H9 (cell line): Measurements from ENCODE around the gene CHST8. TPM values are rescaled to one million over a fixed set of nuclear protein-coding genes. Genes with fewer than 3 reads are reported as not detected.
A peak's percentile ranks its signal among the peaks of the same experiment; 100 is the strongest.

Source experiments
- DNase-seq: peaks from one replicate; pipeline ENCODE4 v3.0.0-alpha.2; 2017
- H2AFZ ChIP-seq: one replicate; pipeline ENCODE4 v1.6.1; 2013; ENCODE audit warnings: mild to moderate bottlenecking, low read length, control low read depth, moderate library complexity
- H2AK5ac ChIP-seq: 2 replicates; pipeline ENCODE4 v1.6.1; 2013; ENCODE audit warnings: low read length, control low read depth, mixed read lengths; ENCODE audit not compliant: insufficient read length
- H2BK120ac ChIP-seq: one replicate; pipeline ENCODE4 v1.6.1; 2013; ENCODE audit warnings: low read depth, mild to moderate bottlenecking, low read length, control low read depth, inconsistent platforms; ENCODE audit not compliant: poor library complexity, severe bottlenecking
- H2BK12ac ChIP-seq: 2 replicates; pipeline ENCODE4 v1.6.1; 2013; ENCODE audit warnings: low read length, control low read depth, mixed read lengths, low read depth; ENCODE audit not compliant: insufficient read length
- H2BK15ac ChIP-seq: 2 replicates; pipeline ENCODE4 v1.6.1; 2013; ENCODE audit warnings: low read depth, low read length, control low read depth
- H2BK20ac ChIP-seq: one replicate; pipeline ENCODE4 v1.6.1; 2013; ENCODE audit warnings: low read depth, mild to moderate bottlenecking, low read length, control low read depth, inconsistent platforms; ENCODE audit not compliant: poor library complexity, severe bottlenecking
- H2BK5ac ChIP-seq: 2 replicates; pipeline ENCODE4 v1.6.1; 2013; ENCODE audit warnings: low read length, control low read depth, mixed read lengths; ENCODE audit not compliant: insufficient read length
- H3K14ac ChIP-seq: 2 replicates; pipeline ENCODE4 v1.6.1; 2013; ENCODE audit warnings: low read length, control low read depth; ENCODE audit not compliant: insufficient read depth
- H3K18ac ChIP-seq: 2 replicates; pipeline ENCODE4 v1.6.1; 2013; ENCODE audit warnings: low read depth, mild to moderate bottlenecking, mixed read lengths, low read length, control low read depth; ENCODE audit not compliant: insufficient read length
- H3K23ac ChIP-seq: 2 replicates; pipeline ENCODE4 v1.6.1; 2013; ENCODE audit warnings: low read length, control low read depth, mixed read lengths, low read depth; ENCODE audit not compliant: insufficient read length
- H3K23me2 ChIP-seq: 2 replicates; pipeline ENCODE4 v1.6.1; 2013; ENCODE audit warnings: low read depth, mild to moderate bottlenecking, mixed read lengths, low read length, control low read depth; ENCODE audit not compliant: insufficient read length, poor library complexity, severe bottlenecking
- H3K27ac ChIP-seq: 2 replicates; pipeline ENCODE4 v1.5.1; 2013; ENCODE audit warnings: low read length, control low read depth, mixed read lengths, low read depth; ENCODE audit not compliant: insufficient read length
- H3K27me3 ChIP-seq: 2 replicates; pipeline ENCODE4 v1.6.1; 2013; ENCODE audit warnings: low read length, control low read depth, inconsistent platforms; ENCODE audit not compliant: insufficient read depth
- H3K4ac ChIP-seq: 2 replicates; pipeline ENCODE4 v1.6.1; 2013; ENCODE audit warnings: low read depth, mild to moderate bottlenecking, control low read depth, inconsistent platforms, low read length, moderate library complexity
- H3K4me1 ChIP-seq: 2 replicates; pipeline ENCODE4 v1.6.1; 2013; ENCODE audit warnings: low read length, control low read depth, inconsistent platforms; ENCODE audit not compliant: insufficient read depth
- H3K4me2 ChIP-seq: 2 replicates; pipeline ENCODE4 v1.6.1; 2013; ENCODE audit warnings: low read length, control low read depth, mixed read lengths; ENCODE audit not compliant: insufficient read length, insufficient read depth
- H3K56ac ChIP-seq: 2 replicates; pipeline ENCODE4 v1.6.1; 2013; ENCODE audit warnings: low read depth, mild to moderate bottlenecking, mixed read lengths, low read length, control low read depth; ENCODE audit not compliant: insufficient read length
- H3K79me1 ChIP-seq: 2 replicates; pipeline ENCODE4 v1.6.1; 2013; ENCODE audit warnings: low read depth, mild to moderate bottlenecking, moderate library complexity, low read length, control low read depth, inconsistent platforms; ENCODE audit not compliant: insufficient read depth, poor library complexity, severe bottlenecking
- H3K79me2 ChIP-seq: 2 replicates; pipeline ENCODE4 v1.6.1; 2013; ENCODE audit warnings: low read length, control low read depth, inconsistent platforms; ENCODE audit not compliant: insufficient read depth
- H3K9ac ChIP-seq: 2 replicates; pipeline ENCODE4 v1.6.1; 2013; ENCODE audit warnings: low read length, control low read depth, mixed read lengths; ENCODE audit not compliant: insufficient read length; ENCODE audit errors: extremely low read depth
- H3K9me3 ChIP-seq: one replicate; pipeline ENCODE4 v1.6.1; 2013; ENCODE audit warnings: low read depth, low read length, inconsistent platforms; ENCODE audit not compliant: control insufficient read depth
- H3T11ph ChIP-seq: one replicate; pipeline ENCODE4 v1.6.1; 2013; ENCODE audit warnings: mild to moderate bottlenecking, low read length, control low read depth, inconsistent platforms
- H4K20me1 ChIP-seq: one replicate; pipeline ENCODE4 v1.6.1; 2013; ENCODE audit not compliant: control insufficient read depth, insufficient read length, insufficient read depth
- H4K5ac ChIP-seq: 2 replicates; pipeline ENCODE4 v1.6.1; 2013; ENCODE audit warnings: low read depth, mild to moderate bottlenecking, mixed read lengths, low read length, control low read depth; ENCODE audit not compliant: insufficient read length
- H4K8ac ChIP-seq: replicated peaks from 2 replicates; pipeline ENCODE4 v1.6.1; 2013; ENCODE audit warnings: low read length, control low read depth, mixed read lengths, low read depth; ENCODE audit not compliant: insufficient read length
- H4K91ac ChIP-seq: 2 replicates; pipeline ENCODE4 v1.6.1; 2013; ENCODE audit warnings: low read depth, mild to moderate bottlenecking, moderate library complexity, mixed read lengths, low read length, control low read depth; ENCODE audit not compliant: insufficient read length
- H3K27ac Mint-ChIP-seq, 3 experiments: 2 replicates in 2 of 3; 3 replicates in 1 of 3; pipeline ENCODE4 v1.8.0; 2020 to 2021; ENCODE audit warnings: mixed read lengths in 3 of 3, mild to moderate bottlenecking in 1 of 3, moderate library complexity in 1 of 3
- H3K27me3 Mint-ChIP-seq: 2 replicates; pipeline ENCODE4 v1.8.0; 2021; ENCODE audit warnings: low read depth, mild to moderate bottlenecking, moderate library complexity, mixed read lengths
- H3K36me3 Mint-ChIP-seq, 3 experiments: 2 replicates in 2 of 3; 3 replicates in 1 of 3; pipeline ENCODE4 v1.8.0; 2020 to 2021; ENCODE audit warnings: low read depth in 3 of 3, mixed read lengths in 3 of 3; ENCODE audit not compliant: insufficient read depth in 1 of 3
- H3K4me1 Mint-ChIP-seq, 2 experiments: 2 replicates each; pipeline ENCODE4 v1.8.0; 2020; ENCODE audit warnings: mixed read lengths in 2 of 2
- H3K4me3 Mint-ChIP-seq, 2 experiments: 2 replicates in 1 of 2; 3 replicates in 1 of 2; pipeline ENCODE4 v1.8.0; 2020 to 2021; ENCODE audit warnings: mild to moderate bottlenecking in 2 of 2, mixed read lengths in 2 of 2, moderate library complexity in 1 of 2
- H3K9me3 Mint-ChIP-seq, 2 experiments: 2 replicates in 1 of 2; 3 replicates in 1 of 2; pipeline ENCODE4 v1.8.0; 2020; ENCODE audit warnings: mild to moderate bottlenecking in 2 of 2, mixed read lengths in 2 of 2, moderate library complexity in 1 of 2
- WGBS: extraction: QIAGEN DNeasy Blood & Tissue Kit; methylation state at CpG from one replicate; pipeline ENCODE4 v1.1.7; 2013; ENCODE audit warnings: missing lambda C conversion rate, low lambda C conversion rate, mixed read lengths; ENCODE audit not compliant: insufficient read length; ENCODE audit errors: extremely low coverage; 5-methylcytosine and 5-hydroxymethylcytosine counted together
- total RNA-seq: library from RNA; stranded (reverse); gene quantifications from 2 replicates; pipeline ENCODE4 v1.2.1, GENCODE V29; 2021
- TF ChIP-seq, protein P1 (sequence below): fragments of 200-600 bp; sonication (generic); conservative IDR thresholded peaks from 3 replicates; pipeline ENCODE4 v1.8.0; 2021; ENCODE audit warnings: antibody characterized with exemption, mild to moderate bottlenecking

CHST8 gene
- total RNA-seq, 1 experiment from 2014 or later: 5.1 TPM

DNA sequence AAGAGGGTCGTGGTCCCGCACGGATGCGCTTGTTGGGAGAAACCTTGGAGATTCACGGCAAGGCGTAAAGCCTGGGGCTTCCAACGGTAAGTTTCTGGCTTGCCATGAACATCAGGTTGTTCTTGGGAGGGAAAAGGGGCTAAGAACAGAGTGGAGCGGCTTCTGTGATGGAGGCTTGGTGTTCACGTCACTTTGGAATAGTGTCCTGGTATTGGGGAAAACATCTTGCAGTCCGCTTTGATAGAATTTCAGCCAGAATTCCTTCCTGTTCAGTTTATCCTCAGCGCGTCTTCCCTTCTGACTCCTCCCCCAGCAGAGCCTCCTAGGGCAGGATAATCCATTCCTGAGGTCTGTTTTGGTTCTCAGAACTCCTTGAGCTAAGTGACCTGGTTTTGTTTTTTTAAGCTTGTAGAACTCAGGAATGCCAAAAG lies 176.9 kb downstream of the CHST8 start:
- H3K4me2 ChIP-seq: peak overlapping the region; percentile 80
- TF ChIP-seq, protein P1, sequence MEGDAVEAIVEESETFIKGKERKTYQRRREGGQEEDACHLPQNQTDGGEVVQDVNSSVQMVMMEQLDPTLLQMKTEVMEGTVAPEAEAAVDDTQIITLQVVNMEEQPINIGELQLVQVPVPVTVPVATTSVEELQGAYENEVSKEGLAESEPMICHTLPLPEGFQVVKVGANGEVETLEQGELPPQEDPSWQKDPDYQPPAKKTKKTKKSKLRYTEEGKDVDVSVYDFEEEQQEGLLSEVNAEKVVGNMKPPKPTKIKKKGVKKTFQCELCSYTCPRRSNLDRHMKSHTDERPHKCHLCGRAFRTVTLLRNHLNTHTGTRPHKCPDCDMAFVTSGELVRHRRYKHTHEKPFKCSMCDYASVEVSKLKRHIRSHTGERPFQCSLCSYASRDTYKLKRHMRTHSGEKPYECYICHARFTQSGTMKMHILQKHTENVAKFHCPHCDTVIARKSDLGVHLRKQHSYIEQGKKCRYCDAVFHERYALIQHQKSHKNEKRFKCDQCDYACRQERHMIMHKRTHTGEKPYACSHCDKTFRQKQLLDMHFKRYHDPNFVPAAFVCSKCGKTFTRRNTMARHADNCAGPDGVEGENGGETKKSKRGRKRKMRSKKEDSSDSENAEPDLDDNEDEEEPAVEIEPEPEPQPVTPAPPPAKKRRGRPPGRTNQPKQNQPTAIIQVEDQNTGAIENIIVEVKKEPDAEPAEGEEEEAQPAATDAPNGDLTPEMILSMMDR: no peak

More for the DNA sequence above, 176.9 kb downstream of the CHST8 start:
- Mint-ChIP-seq H3K36me3 (peaks cover 13 to 44% (median 35%) of the 10 kb centered on the region in 3 experiments; a peak in 6 of 7 replicates), H3K4me3 (peak overlapping the region; percentile 77 to 90), H3K4me1 (peaks cover 27 to 36% of the 10 kb centered on the region in 2 experiments), H3K9me3 (no peaks in the 10 kb centered on the region), H3K27ac (peak overlapping the region; percentile 44 to 74 (median 56); a peak in 5 of 7 replicates), H3K27me3 (no peaks in the 10 kb centered on the region; the same call in 1 of the 2 replicates)
- no peak overlapping the region for H4K8ac ChIP-seq
- no peak overlapping the region for H2BK20ac ChIP-seq
- no peaks in the 10 kb centered on the region for H3K27me3 ChIP-seq
- no peak overlapping the region for H3K23ac ChIP-seq
- H2AFZ ChIP-seq: no peak overlapping the region
- peaks cover 8% of the 10 kb centered on the region; the same call in 1 of the 2 replicates for H3K4me1 ChIP-seq
- peak overlapping the region; percentile 6 for H3K18ac ChIP-seq
- H4K91ac ChIP-seq: no peak overlapping the region
- H2AK5ac ChIP-seq: no peak overlapping the region
- H3K4ac ChIP-seq: no peak overlapping the region
- H3K79me2 ChIP-seq: no peaks in the 10 kb centered on the region
- H2BK120ac ChIP-seq: no peak overlapping the region
- H4K5ac ChIP-seq: no peak overlapping the region
- no peak for DNase-seq
- H3K56ac ChIP-seq: no peak overlapping the region
- H2BK5ac ChIP-seq: no peak overlapping the region
- peak overlapping the region; percentile 3 for H3K9ac ChIP-seq
- no peak overlapping the region for H3K27ac ChIP-seq
- H3K9me3 ChIP-seq: no peaks in the 10 kb centered on the region
- H3T11ph ChIP-seq: no peak overlapping the region
- peaks cover 13% of the 10 kb centered on the region for H3K23me2 ChIP-seq
- no peaks in the 10 kb centered on the region for H3K79me1 ChIP-seq
- peak overlapping the region; percentile 14; the same call in 1 of the 2 replicates for H3K14ac ChIP-seq
- no peak overlapping the region for H2BK15ac ChIP-seq
- H4K20me1 ChIP-seq: no peaks in the 10 kb centered on the region
- no peak overlapping the region for H2BK12ac ChIP-seq
- no CpG with 5 or more reads among the region's 12 CpGs for WGBS
